Measurements from ENCODE around the gene TMEM156.

GRCh38 chr4:39056023-39056422 is 23.8 kb upstream of the TMEM156 start:
- TF ChIP-seq CTCF (IDR thresholded peaks at IDR 0.05; ENCODE audit: insufficient read depth, low read length, poor library complexity, severe bottlenecking) (no peak), EZH2phosphoT487 (conservative IDR thresholded peaks at IDR 0.05; ENCODE audit: low read length) (no peak)

Measured in SU-DHL-6 (cell line).